Measurements from ENCODE around the gene IRS1.
A peak's percentile ranks its signal among the peaks of the same experiment; 100 is the strongest.

The IRS1 gene

GRCh38 chr2:226725126-226725860 is 74.3 kb downstream of the IRS1 start:
- DNase-seq (ENCODE audit: low spot score), result no peak

GRCh38 chr2:226721541-226721940 is 78.1 kb downstream of the IRS1 start:
- peak; percentile 35 for DNase-seq (ENCODE audit: low spot score)

GRCh38 chr2:226720948-226721347 is 78.7 kb downstream of the IRS1 start:
- DNase-seq (ENCODE audit: low spot score), result no peak

GRCh38 chr2:226717719-226718118 is 81.9 kb downstream of the IRS1 start:
- no peak for DNase-seq (ENCODE audit: low spot score)

- DNase-seq (ENCODE audit: low spot score), result no peak
Observed at GRCh38 chr2:226716126-226716525, 83.5 kb downstream of the IRS1 start.

GRCh38 chr2:226715347-226715990 is 84.2 kb downstream of the IRS1 start:
- no peak for DNase-seq (ENCODE audit: low spot score)

- DNase-seq (ENCODE audit: low spot score), result no peak
Observed at GRCh38 chr2:226712941-226713340, 86.7 kb downstream of the IRS1 start.

- no peak for DNase-seq (ENCODE audit: low spot score)
Observed at GRCh38 chr2:226711606-226712296, 87.9 kb downstream of the IRS1 start.

- DNase-seq (ENCODE audit: low spot score), result no peak
Observed at GRCh38 chr2:226707499-226707898, 92.1 kb downstream of the IRS1 start.

- no peak for DNase-seq (ENCODE audit: low spot score)
Observed at GRCh38 chr2:226705965-226706364, 93.7 kb downstream of the IRS1 start.

GRCh38 chr2:226705133-226705886 is 94.3 kb downstream of the IRS1 start:
- DNase-seq (ENCODE audit: low spot score), result no peak

GRCh38 chr2:226703514-226703913 is 96.1 kb downstream of the IRS1 start:
- no peak for DNase-seq (ENCODE audit: low spot score)

GRCh38 chr2:226702376-226702775 is 97.2 kb downstream of the IRS1 start:
- no peak for DNase-seq (ENCODE audit: low spot score)

- peak; percentile 85 for DNase-seq (ENCODE audit: low spot score)
Observed at GRCh38 chr2:226701052-226701451, 98.6 kb downstream of the IRS1 start.

- peak; percentile 12 for DNase-seq (ENCODE audit: low spot score)
Observed at GRCh38 chr2:226699321-226699720, 100.3 kb downstream of the IRS1 start.

- no peak for DNase-seq (ENCODE audit: low spot score)
Observed at GRCh38 chr2:226698671-226699070, 100.9 kb downstream of the IRS1 start.

- DNase-seq (ENCODE audit: low spot score), result no peak
Observed at GRCh38 chr2:226694586-226695284, 104.9 kb downstream of the IRS1 start.

GRCh38 chr2:226694149-226694548 is 105.5 kb downstream of the IRS1 start:
- DNase-seq (ENCODE audit: low spot score), result no peak

GRCh38 chr2:226693521-226693920 is 106.1 kb downstream of the IRS1 start:
- DNase-seq (ENCODE audit: low spot score), result no peak

GRCh38 chr2:226692521-226693126 is 107.0 kb downstream of the IRS1 start:
- DNase-seq (ENCODE audit: low spot score), result no peak

GRCh38 chr2:226691255-226691654 is 108.4 kb downstream of the IRS1 start:
- no peak for DNase-seq (ENCODE audit: low spot score)

All from GM03348 (cell line).